HL-60 (cell line): ENCODE measurements around the gene TNFRSF12A.
A peak's percentile ranks its signal among the peaks of the same experiment; 100 is the strongest.

Experiments
- DNase-seq, 2 experiments: peaks; one replicate each; pipeline ENCODE4 v3.0.0-alpha.2; 2010 to 2020; ENCODE audit warnings: low read depth in 1 of 2, low spot score in 1 of 2
- H3K27ac ChIP-seq: fragments of 250-450 bp; sonication (Bioruptor Pico); replicated peaks from 2 replicates; pipeline ENCODE4 v1.5.1; 2020; ENCODE audit warnings: mild to moderate bottlenecking, moderate library complexity
- H3K27me3 ChIP-seq: fragments of 250-450 bp; sonication (Bioruptor Pico); 2 replicates; pipeline ENCODE4 v1.5.1; 2021; ENCODE audit warnings: mild to moderate bottlenecking, moderate library complexity; ENCODE audit not compliant: insufficient read depth, poor library complexity, severe bottlenecking
- H3K4me3 ChIP-seq: replicated peaks from 2 replicates; pipeline ENCODE4 v1.5.1; 2011; ENCODE audit warnings: mild to moderate bottlenecking, control low read depth, low read length; ENCODE audit not compliant: insufficient read depth
- GABPA ChIP-seq: IDR thresholded peaks from 2 replicates; pipeline ENCODE4 v1.6.1; 2012; ENCODE audit warnings: low read depth
- POLR2AphosphoS5 ChIP-seq: IDR thresholded peaks from 2 replicates; pipeline ENCODE4 v1.6.1; 2012; ENCODE audit warnings: low read depth
- REST ChIP-seq: IDR thresholded peaks from 2 replicates; pipeline ENCODE4 v1.6.1; 2012; ENCODE audit warnings: low read depth; ENCODE audit not compliant: insufficient replicate concordance
- SPI1 ChIP-seq: IDR thresholded peaks from 2 replicates; pipeline ENCODE4 v1.6.1; 2012; ENCODE audit warnings: low read depth, mild to moderate bottlenecking, borderline replicate concordance
- TF ChIP-seq, protein P1 (sequence below): IDR thresholded peaks from one replicate; pipeline ENCODE4 v1.5.1; 2011; ENCODE audit warnings: low read length, control low read depth, inconsistent platforms; ENCODE audit not compliant: insufficient read depth

TNFRSF12A gene

GRCh38 chr16:3062553-3062952 lies 42.4 kb downstream of the TNFRSF12A start:
- Histone ChIP-seq H3K27ac (peak overlapping the region; percentile 43; the same call in 1 of the 2 replicates), H3K4me3 (no peak overlapping the region), H3K27me3 (no peaks in the 10 kb centered on the region)
- TF ChIP-seq POLR2AphosphoS5: no peak
- TF ChIP-seq GABPA: no peak
- no peak for TF ChIP-seq REST
- TF ChIP-seq, protein P1, sequence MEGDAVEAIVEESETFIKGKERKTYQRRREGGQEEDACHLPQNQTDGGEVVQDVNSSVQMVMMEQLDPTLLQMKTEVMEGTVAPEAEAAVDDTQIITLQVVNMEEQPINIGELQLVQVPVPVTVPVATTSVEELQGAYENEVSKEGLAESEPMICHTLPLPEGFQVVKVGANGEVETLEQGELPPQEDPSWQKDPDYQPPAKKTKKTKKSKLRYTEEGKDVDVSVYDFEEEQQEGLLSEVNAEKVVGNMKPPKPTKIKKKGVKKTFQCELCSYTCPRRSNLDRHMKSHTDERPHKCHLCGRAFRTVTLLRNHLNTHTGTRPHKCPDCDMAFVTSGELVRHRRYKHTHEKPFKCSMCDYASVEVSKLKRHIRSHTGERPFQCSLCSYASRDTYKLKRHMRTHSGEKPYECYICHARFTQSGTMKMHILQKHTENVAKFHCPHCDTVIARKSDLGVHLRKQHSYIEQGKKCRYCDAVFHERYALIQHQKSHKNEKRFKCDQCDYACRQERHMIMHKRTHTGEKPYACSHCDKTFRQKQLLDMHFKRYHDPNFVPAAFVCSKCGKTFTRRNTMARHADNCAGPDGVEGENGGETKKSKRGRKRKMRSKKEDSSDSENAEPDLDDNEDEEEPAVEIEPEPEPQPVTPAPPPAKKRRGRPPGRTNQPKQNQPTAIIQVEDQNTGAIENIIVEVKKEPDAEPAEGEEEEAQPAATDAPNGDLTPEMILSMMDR: no peak
- TF ChIP-seq SPI1: no peak
- no peak for DNase-seq

DNA sequence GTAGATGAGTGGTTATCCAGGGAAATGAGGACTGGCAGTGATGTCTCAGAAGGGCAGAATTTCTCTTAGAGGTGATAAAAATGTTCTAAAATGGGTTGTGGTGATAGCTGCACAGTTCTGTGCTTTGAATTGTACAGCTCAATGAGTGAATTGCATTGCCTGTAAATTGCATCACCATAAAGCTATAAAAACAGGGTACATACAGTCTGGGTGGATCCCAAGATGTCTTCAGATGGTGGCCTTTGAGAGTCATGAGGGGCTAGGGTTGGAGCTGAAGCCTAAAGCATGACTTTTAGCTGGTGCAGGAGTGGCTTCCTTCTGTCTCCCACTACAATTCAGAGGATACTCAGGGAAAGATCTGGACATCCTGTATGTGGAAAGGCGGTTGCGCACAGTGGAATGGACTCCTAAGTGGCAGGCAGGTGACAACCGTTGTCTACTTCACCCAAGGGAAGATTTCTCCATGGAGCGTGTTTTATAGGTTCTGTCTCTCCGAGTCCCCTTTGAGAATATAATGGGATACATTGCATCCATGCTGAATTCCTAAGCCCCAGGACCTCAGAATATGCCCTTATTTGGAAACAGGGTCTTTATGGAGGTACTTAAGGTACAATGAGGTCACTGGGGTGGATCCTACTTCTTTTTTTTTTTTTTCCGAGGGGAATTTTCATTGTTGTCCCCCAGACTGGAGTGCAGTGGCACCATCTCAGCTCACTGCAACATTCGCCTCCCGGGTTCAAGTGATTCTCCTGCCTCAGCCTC lies 43.6 kb downstream of the TNFRSF12A start:
- no peak for DNase-seq
- no peaks in the 10 kb centered on the region for H3K27me3 ChIP-seq
- H3K27ac ChIP-seq: no peak overlapping the region
- H3K4me3 ChIP-seq: no peak overlapping the region
- TF ChIP-seq POLR2AphosphoS5 (no peak), SPI1 (no peak), GABPA (no peak), REST (no peak)
- TF ChIP-seq, protein P1: no peak

GRCh38 chr16:3065069-3065741 lies 45.0 kb downstream of the TNFRSF12A start, which contains the start of gene IL32:
Gene IL32 (plus strand): TSS chr16:3065640. CDS start chr16:3065812, 172 bp downstream.
- Histone ChIP-seq H3K4me3 (no peak within 1 kb of the TSS), H3K27me3 (no peaks in the 10 kb centered on the region), H3K27ac (no peak within 1 kb of the TSS)
- no peak for TF ChIP-seq GABPA
- no peak for TF ChIP-seq POLR2AphosphoS5
- no peak for TF ChIP-seq SPI1
- TF ChIP-seq REST: no peak
- TF ChIP-seq, protein P1: no peak
- DNase-seq: no peak
